ENCODE measurements around the gene BACE2.
"Not testable (repeated sequence)": the region's sequence is repeated elsewhere in the genome, so short reads cannot be mapped to it uniquely, and the experiment has no call there.

BACE2 gene

GRCh38 chr21:41240040-41240439, 72.1 kb downstream of the BACE2 start:
- DNase-seq (ENCODE audit: low read depth): no peak

GRCh38 chr21:41241341-41241740, 73.4 kb downstream of the BACE2 start:
- no peak for DNase-seq (ENCODE audit: low read depth)

- no peak for DNase-seq (ENCODE audit: low read depth)
Observed at GRCh38 chr21:41242238-41242829, 74.4 kb downstream of the BACE2 start.

- no peak for DNase-seq (ENCODE audit: low read depth)
Observed at GRCh38 chr21:41243107-41243506, 75.1 kb downstream of the BACE2 start.

GRCh38 chr21:41244266-41244880, 76.4 kb downstream of the BACE2 start:
- DNase-seq (ENCODE audit: low read depth): not testable (repeated sequence)

GRCh38 chr21:41245509-41246135, 77.7 kb downstream of the BACE2 start:
- DNase-seq (ENCODE audit: low read depth): no peak

GRCh38 chr21:41246808-41247207, 78.8 kb downstream of the BACE2 start:
- DNase-seq (ENCODE audit: low read depth): no peak

- DNase-seq (ENCODE audit: low read depth): no peak
Observed at GRCh38 chr21:41247561-41248545, 79.9 kb downstream of the BACE2 start.

GRCh38 chr21:41249476-41249875, 81.5 kb downstream of the BACE2 start:
- no peak for DNase-seq (ENCODE audit: low read depth)

GRCh38 chr21:41250519-41250918, 82.6 kb downstream of the BACE2 start:
- DNase-seq (ENCODE audit: low read depth): no peak

- no peak for DNase-seq (ENCODE audit: low read depth)
Observed at GRCh38 chr21:41251961-41252642, 84.1 kb downstream of the BACE2 start.

GRCh38 chr21:41254090-41254700, 86.2 kb downstream of the BACE2 start:
- DNase-seq (ENCODE audit: low read depth): no peak

GRCh38 chr21:41255190-41255589, 87.2 kb downstream of the BACE2 start:
- DNase-seq (ENCODE audit: low read depth): no peak

- not testable (repeated sequence) for DNase-seq (ENCODE audit: low read depth)
Observed at GRCh38 chr21:41256231-41256630, 88.3 kb downstream of the BACE2 start.

- DNase-seq (ENCODE audit: low read depth): no peak
Observed at GRCh38 chr21:41256771-41257702, 89.1 kb downstream of the BACE2 start.

- no peak for DNase-seq (ENCODE audit: low read depth)
Observed at GRCh38 chr21:41258617-41259016, 90.7 kb downstream of the BACE2 start.

- DNase-seq (ENCODE audit: low read depth): no peak
Observed at GRCh38 chr21:41260428-41260827, 92.5 kb downstream of the BACE2 start.

GRCh38 chr21:41267346-41267745, 99.4 kb downstream of the BACE2 start:
- DNase-seq (ENCODE audit: low read depth): no peak

- DNase-seq (ENCODE audit: low read depth): no peak
Observed at GRCh38 chr21:41269535-41269934, 101.6 kb downstream of the BACE2 start.

- DNase-seq (ENCODE audit: low read depth): no peak
Observed at GRCh38 chr21:41277196-41277595, 109.2 kb downstream of the BACE2 start.

All from stimulated activated CD8-positive, alpha-beta memory T cell treated with anti-CD3 and anti-CD28 coated beads, Interleukin-15, amount 100 ng/mL, for 24 hours (primary cell).